Spleen (tissue), 11 donors: ENCODE results near the gene TMEM108. TPM values are rescaled to one million over a fixed set of nuclear protein-coding genes. Genes with fewer than 3 reads are reported as not detected.

Experiments used
- DNase-seq: peaks from one replicate; pipeline ENCODE4 v3.0.0-alpha.2; 2020
- H3K27ac ChIP-seq, 8 donors: fragments of 200-600 bp; sonication (generic) in 7 of 8; 1 replicate in 4 of 8; 2 replicates in 4 of 8; pipeline versions ENCODE4 v1.5.0 to v1.8.0; 2016 to 2021; ENCODE audit warnings: inconsistent platforms in 4 of 8, mild to moderate bottlenecking in 4 of 8, moderate library complexity in 1 of 8
- H3K27me3 ChIP-seq, 7 donors: fragments of 200-600 bp; sonication (generic) in 6 of 7; replicated peaks in 1 of 7; 1 replicate in 4 of 7; 2 replicates in 3 of 7; pipeline versions ENCODE4 v1.5.0 to v1.8.0; 2016 to 2021; ENCODE audit warnings: inconsistent platforms in 3 of 7, mild to moderate bottlenecking in 1 of 7
- H3K36me3 ChIP-seq, 6 donors: fragments of 200-600 bp; sonication (generic) in 5 of 6; 1 replicate in 4 of 6; 2 replicates in 2 of 6; pipeline versions ENCODE4 v1.5.0 to v1.8.0; 2016 to 2021; ENCODE audit warnings: inconsistent platforms in 2 of 6
- H3K4me1 ChIP-seq, 6 donors: fragments of 200-600 bp; sonication (generic) in 5 of 6; 1 replicate in 3 of 6; 2 replicates in 3 of 6; pipeline versions ENCODE4 v1.5.0 to v1.8.0; 2016 to 2021; ENCODE audit warnings: inconsistent platforms in 3 of 6
- H3K4me3 ChIP-seq, 8 donors: fragments of 200-600 bp; sonication (generic) in 7 of 8; 1 replicate in 4 of 8; 2 replicates in 4 of 8; pipeline versions ENCODE4 v1.5.0 to v1.8.0; 2016 to 2021; ENCODE audit warnings: inconsistent platforms in 4 of 8, mild to moderate bottlenecking in 4 of 8, moderate library complexity in 2 of 8
- H3K9me3 ChIP-seq, 8 donors: fragments of 200-600 bp; sonication (generic) in 7 of 8; 1 replicate in 4 of 8; 2 replicates in 4 of 8; pipeline versions ENCODE4 v1.5.0 to v1.8.0; 2016 to 2021; ENCODE audit warnings: inconsistent platforms in 4 of 8
- POLR2A ChIP-seq, 3 donors: fragments of 450-650 bp; IDR thresholded peaks; one replicate each; pipeline ENCODE4 v1.5.1; 2017; ENCODE audit warnings: antibody characterized with exemption in 3 of 3, mild to moderate bottlenecking in 1 of 3
- POLR2AphosphoS5 ChIP-seq, 3 donors: sonication (generic); formaldehyde crosslinking; IDR thresholded peaks; one replicate each; pipeline ENCODE4 v1.5.1; 2017; ENCODE audit warnings: antibody characterized with exemption in 3 of 3
- WGBS, 5 donors: extraction: QIAGEN DNeasy Blood & Tissue Kit in 3 of 5; methylation state at CpG; one replicate each; pipeline versions ENCODE4 v1.1.5 to v1.1.7; 2013 to 2018; 5-methylcytosine and 5-hydroxymethylcytosine counted together
- intact Hi-C: fragments of 100-400 bp; cut with DNase I; formaldehyde crosslinking; loops from one replicate; pipeline ENCODE4 v1.15.0; 2023; ENCODE audit warnings: low total_unique reads
- polyA plus RNA-seq, 3 donors: library from polyadenylated mRNA; stranded (reverse); fragments of 200-250 nt; gene quantifications; one replicate each; pipeline ENCODE4 v1.2.1, GENCODE V29; 2013
- total RNA-seq, 7 donors: library from RNA; depleted of rRNA in 3 of 7; stranded (reverse); fragments of >200 nt in 3 of 7; fragmentation: NEBNext Ultra II Directional in 4 of 7; extraction: Animal tissue kit (Norgen Biotek cat#: 25700) in 4 of 7; gene quantifications; one replicate each; pipeline versions ENCODE4 v1.1.0 to v1.2.1, GENCODE V29; 2016 to 2021
- TF ChIP-seq, protein P1 (sequence below), 11 experiments: fragments of 200-600 bp in 7 of 11; fragments of 450-650 bp in 4 of 11; sonication (generic) in 4 of 11; IDR thresholded peaks in 8 of 11; conservative IDR thresholded peaks in 3 of 11; 1 replicate in 7 of 11; 2 replicates in 4 of 11; pipeline versions ENCODE4 v1.4.0 to v1.8.0; 2016 to 2021; ENCODE audit warnings: antibody characterized with exemption in 11 of 11, inconsistent platforms in 4 of 11, mild to moderate bottlenecking in 1 of 11
- donor health status: healthy with polysubstance abuse.
- donor health status: DM: no; HTN: no; CAD: no; lungs with moderate emphysema.
- donor health status: DM: no; HTN: no; CAD: no.
- donor health status: Bipolar disorder and iron deficiency.
- donor health status: healthy.
- donor health status: DM: no; HTN: no; CAD: no.
- donor health status: DM: yes; HTN: yes; CAD: no.

TMEM108 gene
- total and polyA plus RNA-seq, 10 donors, result 0.20 to 4.0 (median 1.1) TPM

DNA sequence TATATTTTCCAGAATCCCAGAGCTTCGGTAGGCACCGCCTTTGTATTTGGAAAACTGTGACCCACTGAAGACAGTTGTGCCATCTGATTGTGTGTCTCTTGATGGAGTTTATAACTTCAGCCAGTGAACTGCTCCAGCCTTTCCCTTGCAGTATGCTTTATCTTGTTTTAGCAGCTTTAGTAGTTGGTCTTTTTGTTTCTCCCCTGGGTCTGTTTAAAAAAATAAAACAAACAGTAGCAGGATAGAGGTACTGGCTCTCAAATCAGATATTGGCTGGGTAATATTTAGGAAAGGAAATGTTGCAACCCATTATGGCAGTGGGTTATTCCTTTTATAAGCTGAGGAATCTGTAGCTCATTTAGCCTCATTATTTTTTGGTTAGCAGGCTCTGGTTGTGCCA, 210.2 kb downstream of the TMEM108 start:
- no peaks in the 10 kb centered on the region for H3K4me1 ChIP-seq
- WGBS, 5 donors, result 89 to 98% (median 94%) methylated on average over 2 of the region's 2 CpGs
- no peak for DNase-seq
- H3K4me3 ChIP-seq, result no peak overlapping the region
- no peak overlapping the region for H3K27ac ChIP-seq
- no peaks in the 10 kb centered on the region for H3K9me3 ChIP-seq
- TF ChIP-seq POLR2AphosphoS5 (IDR thresholded peaks at IDR 0.05), result no peak
- TF ChIP-seq, protein P1, sequence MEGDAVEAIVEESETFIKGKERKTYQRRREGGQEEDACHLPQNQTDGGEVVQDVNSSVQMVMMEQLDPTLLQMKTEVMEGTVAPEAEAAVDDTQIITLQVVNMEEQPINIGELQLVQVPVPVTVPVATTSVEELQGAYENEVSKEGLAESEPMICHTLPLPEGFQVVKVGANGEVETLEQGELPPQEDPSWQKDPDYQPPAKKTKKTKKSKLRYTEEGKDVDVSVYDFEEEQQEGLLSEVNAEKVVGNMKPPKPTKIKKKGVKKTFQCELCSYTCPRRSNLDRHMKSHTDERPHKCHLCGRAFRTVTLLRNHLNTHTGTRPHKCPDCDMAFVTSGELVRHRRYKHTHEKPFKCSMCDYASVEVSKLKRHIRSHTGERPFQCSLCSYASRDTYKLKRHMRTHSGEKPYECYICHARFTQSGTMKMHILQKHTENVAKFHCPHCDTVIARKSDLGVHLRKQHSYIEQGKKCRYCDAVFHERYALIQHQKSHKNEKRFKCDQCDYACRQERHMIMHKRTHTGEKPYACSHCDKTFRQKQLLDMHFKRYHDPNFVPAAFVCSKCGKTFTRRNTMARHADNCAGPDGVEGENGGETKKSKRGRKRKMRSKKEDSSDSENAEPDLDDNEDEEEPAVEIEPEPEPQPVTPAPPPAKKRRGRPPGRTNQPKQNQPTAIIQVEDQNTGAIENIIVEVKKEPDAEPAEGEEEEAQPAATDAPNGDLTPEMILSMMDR (IDR thresholded peaks at IDR 0.05 in 8 of 11, conservative IDR thresholded peaks at IDR 0.05 in 3 of 11), result no peak
- no peak for TF ChIP-seq POLR2A (IDR thresholded peaks at IDR 0.05)
- no peaks in the 10 kb centered on the region for H3K27me3 ChIP-seq
- H3K36me3 ChIP-seq, result no peaks in the 10 kb centered on the region
- intact Hi-C loops, result no loop called here

DNA sequence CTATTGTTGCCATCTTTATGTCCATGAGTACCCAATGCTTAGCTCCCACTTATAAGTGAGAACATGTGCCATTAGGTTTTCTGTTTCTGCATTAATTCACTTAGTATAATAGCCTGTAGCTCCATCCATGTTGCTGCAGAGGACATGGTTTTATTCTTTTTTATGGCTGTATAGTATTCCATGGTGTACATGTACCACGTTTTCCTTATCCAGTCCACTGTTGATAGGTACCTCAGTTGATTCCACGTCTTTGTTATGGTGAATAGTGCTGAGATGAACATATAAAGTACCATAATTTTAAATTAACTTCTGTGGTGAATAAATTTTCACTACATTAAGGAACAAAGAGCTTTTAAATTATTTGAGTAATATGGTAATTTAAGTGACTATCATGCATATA, 211.3 kb downstream of the TMEM108 start:
- intact Hi-C loops, result no loop called here
- TF ChIP-seq, protein P1 (IDR thresholded peaks at IDR 0.05 in 8 of 11, conservative IDR thresholded peaks at IDR 0.05 in 3 of 11), result no peak
- TF ChIP-seq POLR2AphosphoS5 (IDR thresholded peaks at IDR 0.05) (no peak), POLR2A (IDR thresholded peaks at IDR 0.05) (no peak)
- WGBS, 5 donors, result 57 to 70% (median 66%) methylated on average over 2 of the region's 2 CpGs

DNA sequence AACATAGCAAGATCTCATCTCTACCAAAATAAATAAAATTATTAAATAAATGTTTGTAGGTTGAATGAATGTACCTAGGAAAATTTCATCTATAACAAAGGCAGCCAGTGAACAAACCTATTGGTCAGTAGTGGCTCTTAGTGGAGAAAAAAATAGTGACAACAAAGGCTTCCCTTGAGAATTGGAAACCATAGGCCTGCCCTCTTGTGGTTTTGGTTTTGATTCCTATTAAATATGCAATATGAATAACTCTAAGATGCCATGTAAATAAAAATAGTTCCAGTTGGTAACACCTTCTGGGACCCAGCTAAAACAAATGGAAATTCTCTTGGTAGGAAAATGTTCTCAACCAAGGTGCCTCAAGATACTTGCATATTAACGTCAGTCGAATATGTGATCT, 216.0 kb downstream of the TMEM108 start:
- intact Hi-C loops, result no loop called here
- Histone ChIP-seq H3K27ac (no peak overlapping the region), H3K4me1 (no peaks in the 10 kb centered on the region), H3K36me3 (no peaks in the 10 kb centered on the region), H3K4me3 (no peak overlapping the region), H3K9me3 (no peaks in the 10 kb centered on the region), H3K27me3 (no peaks in the 10 kb centered on the region)
- no peak for DNase-seq
- WGBS, 5 donors, result 90 to 99% (median 96%) methylated on average over 2 of the region's 2 CpGs
- TF ChIP-seq POLR2AphosphoS5 (IDR thresholded peaks at IDR 0.05) (no peak), POLR2A (IDR thresholded peaks at IDR 0.05) (no peak)
- TF ChIP-seq, protein P1 (IDR thresholded peaks at IDR 0.05 in 8 of 11, conservative IDR thresholded peaks at IDR 0.05 in 3 of 11), result no peak

More for the DNA sequence above, 211.3 kb downstream of the TMEM108 start:
- H3K36me3 ChIP-seq, result no peaks in the 10 kb centered on the region
- H3K27me3 ChIP-seq, result no peaks in the 10 kb centered on the region
- H3K9me3 ChIP-seq, result no peaks in the 10 kb centered on the region
- no peak for DNase-seq
- H3K4me1 ChIP-seq, result no peaks in the 10 kb centered on the region
- H3K4me3 ChIP-seq, result no peak overlapping the region
- H3K27ac ChIP-seq, result no peak overlapping the region

DNA sequence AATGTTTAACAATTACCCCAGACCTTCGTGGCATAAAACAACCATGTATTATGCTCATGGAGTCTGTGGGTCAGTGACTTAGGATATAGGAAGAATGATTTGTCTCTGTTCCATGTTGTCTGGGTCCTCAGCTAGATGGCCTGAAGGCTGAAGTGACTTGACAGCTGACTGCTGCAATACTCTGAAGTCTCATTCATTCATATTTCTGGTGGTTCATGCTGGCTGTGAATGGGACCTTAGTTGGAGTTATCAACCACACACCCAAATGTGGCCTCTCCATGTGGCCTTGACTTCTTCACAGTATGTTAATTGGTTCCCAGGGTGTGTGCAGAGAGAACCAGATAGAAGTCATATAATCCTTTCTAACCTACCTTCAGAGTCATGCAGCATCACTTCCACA, 216.5 kb downstream of the TMEM108 start:
- Histone ChIP-seq H3K36me3 (no peaks in the 10 kb centered on the region), H3K27ac (no peak overlapping the region), H3K4me1 (no peaks in the 10 kb centered on the region), H3K4me3 (no peak overlapping the region), H3K27me3 (no peaks in the 10 kb centered on the region), H3K9me3 (no peaks in the 10 kb centered on the region)
- DNase-seq, result no peak
- 83 to 97% (median 90%) methylated on average over 1 of the region's 1 CpG for WGBS, 5 donors
- intact Hi-C loops, result no loop called here
- TF ChIP-seq, protein P1 (IDR thresholded peaks at IDR 0.05 in 8 of 11, conservative IDR thresholded peaks at IDR 0.05 in 3 of 11), result no peak
- TF ChIP-seq POLR2A (IDR thresholded peaks at IDR 0.05) (no peak), POLR2AphosphoS5 (IDR thresholded peaks at IDR 0.05) (no peak)
